ENCODE data around the gene CAPZA3. TPM values are rescaled to one million over a fixed set of nuclear protein-coding genes. Genes with fewer than 3 reads are reported as not detected.
"Not testable (repeated sequence)": the region's sequence is repeated elsewhere in the genome, so short reads cannot be mapped to it uniquely, and the experiment has no call there.

CAPZA3 gene
- total RNA-seq, 2 donors from 2014 or later, result not detected

DNA sequence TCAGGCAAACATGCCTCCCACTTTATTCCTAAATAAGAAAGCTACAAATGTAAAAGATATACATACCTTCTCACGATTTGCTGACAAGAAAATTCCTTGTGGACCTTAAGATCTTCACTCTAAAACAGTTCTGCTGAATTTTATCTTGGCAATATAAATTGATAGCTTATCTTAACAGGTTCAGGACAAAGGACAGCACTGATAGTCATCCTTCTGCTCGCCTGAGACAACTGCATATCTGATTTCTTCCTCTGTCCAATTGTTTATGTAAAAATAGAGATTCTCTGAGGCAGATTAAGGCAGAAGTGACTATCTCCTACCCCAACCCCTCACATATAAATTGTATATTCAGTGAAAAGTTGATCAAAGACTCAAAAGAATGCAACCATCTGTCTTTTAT lies 44.9 kb downstream of the CAPZA3 start:
- DNase-seq, result no peak
- H3K9ac ChIP-seq (ENCODE audit: extremely low read depth, low read length, poor library complexity, severe bottlenecking), result no peak overlapping the region
- H3K4me3 ChIP-seq (ENCODE audit: low read length), result no peak overlapping the region
- H3K27ac Mint-ChIP-seq, result no peak overlapping the region
- no peak overlapping the region for H3K4me3 Mint-ChIP-seq
- H3K27me3 ChIP-seq (ENCODE audit: control insufficient read depth, insufficient read depth, low read length, poor library complexity, severe bottlenecking), result no peaks in the 10 kb centered on the region
- TF ChIP-seq, protein P1, sequence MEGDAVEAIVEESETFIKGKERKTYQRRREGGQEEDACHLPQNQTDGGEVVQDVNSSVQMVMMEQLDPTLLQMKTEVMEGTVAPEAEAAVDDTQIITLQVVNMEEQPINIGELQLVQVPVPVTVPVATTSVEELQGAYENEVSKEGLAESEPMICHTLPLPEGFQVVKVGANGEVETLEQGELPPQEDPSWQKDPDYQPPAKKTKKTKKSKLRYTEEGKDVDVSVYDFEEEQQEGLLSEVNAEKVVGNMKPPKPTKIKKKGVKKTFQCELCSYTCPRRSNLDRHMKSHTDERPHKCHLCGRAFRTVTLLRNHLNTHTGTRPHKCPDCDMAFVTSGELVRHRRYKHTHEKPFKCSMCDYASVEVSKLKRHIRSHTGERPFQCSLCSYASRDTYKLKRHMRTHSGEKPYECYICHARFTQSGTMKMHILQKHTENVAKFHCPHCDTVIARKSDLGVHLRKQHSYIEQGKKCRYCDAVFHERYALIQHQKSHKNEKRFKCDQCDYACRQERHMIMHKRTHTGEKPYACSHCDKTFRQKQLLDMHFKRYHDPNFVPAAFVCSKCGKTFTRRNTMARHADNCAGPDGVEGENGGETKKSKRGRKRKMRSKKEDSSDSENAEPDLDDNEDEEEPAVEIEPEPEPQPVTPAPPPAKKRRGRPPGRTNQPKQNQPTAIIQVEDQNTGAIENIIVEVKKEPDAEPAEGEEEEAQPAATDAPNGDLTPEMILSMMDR (conservative IDR thresholded peaks at IDR 0.05), result no peak
- H3K36me3 ChIP-seq (ENCODE audit: control insufficient read depth, insufficient read depth, low read length), result no peaks in the 10 kb centered on the region
- peaks cover 47% of the 10 kb centered on the region for H3K9me3 ChIP-seq (ENCODE audit: control insufficient read depth, low read length)
- H3K27ac ChIP-seq (ENCODE audit: low read depth, low read length), result no peak overlapping the region
- no peaks in the 10 kb centered on the region for H3K4me1 ChIP-seq (ENCODE audit: control insufficient read depth, insufficient read depth, low read length)
- 30 to 46% methylated on average over 1 to 2 of the region's 2 CpGs for WGBS, 2 experiments (ENCODE audit: insufficient coverage in 1 of 2, insufficient read length in 1 of 2)
- H3K4me1 Mint-ChIP-seq, result no peaks in the 10 kb centered on the region
- no peaks in the 10 kb centered on the region for H3K27me3 Mint-ChIP-seq (ENCODE audit: insufficient read depth)
- H3K36me3 Mint-ChIP-seq (ENCODE audit: low read depth), result peaks cover 8% of the 10 kb centered on the region
- H3K9me3 Mint-ChIP-seq, result peaks cover 80% of the 10 kb centered on the region

DNA sequence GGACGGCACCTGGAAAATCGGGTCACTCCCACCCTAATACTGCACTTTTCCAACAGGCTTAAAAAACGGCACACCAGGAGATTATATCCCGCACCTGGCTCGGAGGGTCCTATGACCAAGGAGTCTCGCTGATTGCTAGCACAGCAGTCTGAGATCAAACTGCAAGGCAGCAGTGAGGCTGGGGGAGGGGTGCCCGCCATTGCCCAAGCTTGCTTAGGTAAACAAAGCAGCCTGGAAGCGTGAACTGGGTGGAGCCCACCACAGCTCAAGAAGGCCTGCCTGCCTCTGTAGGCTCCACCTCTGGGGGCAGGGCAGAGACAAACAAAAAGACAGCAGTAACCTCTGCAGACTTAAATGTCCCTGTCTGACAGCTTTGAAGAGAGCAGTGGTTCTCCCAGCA lies 47.5 kb downstream of the CAPZA3 start:
- H3K4me3 Mint-ChIP-seq; H3K36me3 Mint-ChIP-seq (ENCODE audit: low read depth); H3K27me3 ChIP-seq (ENCODE audit: control insufficient read depth, insufficient read depth, low read length, poor library complexity, severe bottlenecking); H3K27ac ChIP-seq (ENCODE audit: low read depth, low read length); H3K4me1 ChIP-seq (ENCODE audit: control insufficient read depth, insufficient read depth, low read length); H3K4me3 ChIP-seq (ENCODE audit: low read length); H3K4me1 Mint-ChIP-seq; H3K27ac Mint-ChIP-seq; H3K36me3 ChIP-seq (ENCODE audit: control insufficient read depth, insufficient read depth, low read length); H3K27me3 Mint-ChIP-seq (ENCODE audit: insufficient read depth); DNase-seq; H3K9ac ChIP-seq (ENCODE audit: extremely low read depth, low read length, poor library complexity, severe bottlenecking): not testable (repeated sequence)
- peaks cover 82% of the 10 kb centered on the region for H3K9me3 Mint-ChIP-seq
- peaks cover 38% of the 10 kb centered on the region for H3K9me3 ChIP-seq (ENCODE audit: control insufficient read depth, low read length)
- WGBS, 2 experiments (ENCODE audit: insufficient coverage in 1 of 2, insufficient read length in 1 of 2), result 98 to 100% methylated on average over 3 to 8 of the region's 8 CpGs

Other genes starting within 250 kb of the CAPZA3 start
- not detected for gene PLCZ1, start 107 bp upstream of the CAPZA3 start, total RNA-seq